ENCODE measurements around the gene ALX4. TPM values are rescaled to one million over a fixed set of nuclear protein-coding genes. Genes with fewer than 3 reads are reported as not detected.

ALX4 gene
- total and polyA plus RNA-seq, 2 donors from 2014 or later: 0.09 to 0.16 TPM

DNA sequence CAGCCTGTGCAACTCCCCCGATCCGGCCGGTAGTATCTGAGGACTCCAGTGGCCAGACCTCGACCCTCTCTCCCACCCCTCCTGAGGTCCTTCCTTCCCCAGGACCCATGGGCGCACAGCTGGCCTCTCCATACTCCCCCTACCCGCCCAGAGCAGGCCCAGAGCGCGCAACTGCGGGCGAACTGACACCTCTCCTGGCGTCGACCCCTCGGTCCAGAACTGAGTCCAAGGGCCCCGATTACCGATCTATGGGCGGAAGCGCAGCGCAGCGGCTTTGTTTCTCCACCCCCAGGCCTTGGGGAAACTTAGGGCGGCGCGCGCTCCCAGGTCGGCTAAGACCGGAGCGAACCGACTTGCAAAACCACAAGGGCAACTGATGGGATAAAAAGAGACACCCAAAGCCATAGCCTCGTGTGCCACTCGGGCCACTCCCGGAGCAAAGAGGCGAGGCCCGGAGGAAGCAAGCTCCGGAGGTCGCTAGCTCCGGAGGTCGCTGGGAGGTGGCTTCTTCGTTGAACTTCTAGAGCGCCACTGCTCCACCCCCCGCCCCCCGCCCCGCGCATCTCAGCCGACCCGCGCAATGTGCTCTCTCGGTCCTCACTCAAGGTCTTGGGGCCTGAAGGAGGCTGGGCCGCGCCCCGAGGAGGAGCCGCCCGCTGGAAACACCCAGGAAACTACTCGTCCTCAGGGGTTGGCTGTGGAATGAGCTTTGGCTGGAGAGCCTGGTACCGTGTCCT is 9.8 kb upstream of the ALX4 start:
- no peak for FAIRE-seq
- TF ChIP-seq, protein P1, sequence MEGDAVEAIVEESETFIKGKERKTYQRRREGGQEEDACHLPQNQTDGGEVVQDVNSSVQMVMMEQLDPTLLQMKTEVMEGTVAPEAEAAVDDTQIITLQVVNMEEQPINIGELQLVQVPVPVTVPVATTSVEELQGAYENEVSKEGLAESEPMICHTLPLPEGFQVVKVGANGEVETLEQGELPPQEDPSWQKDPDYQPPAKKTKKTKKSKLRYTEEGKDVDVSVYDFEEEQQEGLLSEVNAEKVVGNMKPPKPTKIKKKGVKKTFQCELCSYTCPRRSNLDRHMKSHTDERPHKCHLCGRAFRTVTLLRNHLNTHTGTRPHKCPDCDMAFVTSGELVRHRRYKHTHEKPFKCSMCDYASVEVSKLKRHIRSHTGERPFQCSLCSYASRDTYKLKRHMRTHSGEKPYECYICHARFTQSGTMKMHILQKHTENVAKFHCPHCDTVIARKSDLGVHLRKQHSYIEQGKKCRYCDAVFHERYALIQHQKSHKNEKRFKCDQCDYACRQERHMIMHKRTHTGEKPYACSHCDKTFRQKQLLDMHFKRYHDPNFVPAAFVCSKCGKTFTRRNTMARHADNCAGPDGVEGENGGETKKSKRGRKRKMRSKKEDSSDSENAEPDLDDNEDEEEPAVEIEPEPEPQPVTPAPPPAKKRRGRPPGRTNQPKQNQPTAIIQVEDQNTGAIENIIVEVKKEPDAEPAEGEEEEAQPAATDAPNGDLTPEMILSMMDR (IDR thresholded peaks at IDR 0.05; ENCODE audit: borderline replicate concordance, extremely low read depth, insufficient read depth): no peak
- H3K9me3 ChIP-seq (ENCODE audit: control insufficient read depth in 2 of 3, insufficient read depth in 1 of 3, low read length in 3 of 3): no peaks in the 10 kb centered on the region
- H3K4me1 ChIP-seq (ENCODE audit: control insufficient read depth in 2 of 3, insufficient read depth in 2 of 3, low read depth in 1 of 3, low read length in 3 of 3): peaks cover 0 to 7% (median 0%) of the 10 kb centered on the region in 3 donors
- no peak overlapping the region for H3K27ac ChIP-seq (ENCODE audit: low read depth in 2 of 2, low read length in 2 of 2)
- H3K9ac ChIP-seq (ENCODE audit: low read length in 3 of 3): no peak overlapping the region
- H3K27me3 ChIP-seq (ENCODE audit: control insufficient read depth, insufficient read depth, low read length): peaks cover 84% of the 10 kb centered on the region
- intact Hi-C loops (cut with DNase I): no loop called here
- no peak overlapping the region for H3K4me3 ChIP-seq (ENCODE audit: low read length in 3 of 3)
- H3K36me3 ChIP-seq (ENCODE audit: control insufficient read depth in 2 of 3, insufficient read depth in 3 of 3, low read length in 3 of 3): no peaks in the 10 kb centered on the region
- DNase-seq: peak in 2 of 5 donors; percentile 31 to 72

DNA sequence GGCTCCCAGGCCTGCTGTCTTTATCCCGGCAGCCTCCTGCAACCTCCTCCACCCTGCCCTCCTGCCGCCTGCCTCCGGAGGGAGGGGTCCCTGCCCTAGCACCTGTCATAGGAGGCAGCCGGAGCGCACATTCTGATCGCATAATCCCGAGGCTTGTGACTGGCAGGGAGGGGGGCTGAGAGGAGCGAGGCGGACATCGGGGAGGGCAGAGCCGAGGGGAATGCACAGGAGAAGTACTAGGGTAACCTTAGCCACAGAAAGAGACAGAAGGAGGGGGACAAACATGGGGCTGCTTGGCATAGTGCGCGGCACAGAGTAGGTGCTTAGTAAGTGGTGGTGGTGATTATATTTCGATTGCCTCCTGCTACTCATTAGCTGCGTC is 9.2 kb upstream of the ALX4 start:
- DNase-seq: peak in 1 of 5 donors; percentile 33
- no peak for FAIRE-seq
- intact Hi-C loops (cut with DNase I): no loop called here

DNA sequence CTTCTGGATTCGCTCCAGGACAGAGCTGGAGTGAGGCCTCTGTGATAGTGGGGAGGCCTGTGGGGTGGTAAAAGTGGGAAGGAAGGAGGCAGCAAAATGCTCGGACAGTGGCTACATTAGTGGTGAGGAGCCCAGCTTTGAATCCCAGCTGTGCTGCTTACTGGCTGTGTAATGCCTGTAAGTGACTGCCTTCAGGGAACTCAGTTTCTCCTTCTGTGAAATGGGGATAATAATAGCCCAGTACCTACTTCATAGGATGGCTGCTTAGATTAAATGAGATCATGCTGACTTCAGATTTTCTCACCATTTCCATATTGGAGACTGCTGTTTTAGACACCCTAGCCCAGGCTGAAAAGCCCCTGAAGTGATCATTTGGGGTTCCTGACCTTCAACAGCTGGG is 8.4 kb upstream of the ALX4 start:
- no peak overlapping the region for H3K4me3 ChIP-seq (ENCODE audit: low read length in 3 of 3)
- TF ChIP-seq, protein P1 (IDR thresholded peaks at IDR 0.05; ENCODE audit: borderline replicate concordance, extremely low read depth, insufficient read depth): no peak
- H3K27ac ChIP-seq (ENCODE audit: low read depth in 2 of 2, low read length in 2 of 2): no peak overlapping the region
- H3K27me3 ChIP-seq (ENCODE audit: control insufficient read depth, insufficient read depth, low read length): peaks cover 86% of the 10 kb centered on the region
- intact Hi-C loops (cut with DNase I): no loop called here
- FAIRE-seq: no peak
- peaks cover 0 to 7% (median 0%) of the 10 kb centered on the region in 3 donors for H3K4me1 ChIP-seq (ENCODE audit: control insufficient read depth in 2 of 3, insufficient read depth in 2 of 3, low read depth in 1 of 3, low read length in 3 of 3)
- no peak for DNase-seq
- no peaks in the 10 kb centered on the region for H3K9me3 ChIP-seq (ENCODE audit: control insufficient read depth in 2 of 3, insufficient read depth in 1 of 3, low read length in 3 of 3)
- H3K9ac ChIP-seq (ENCODE audit: low read length in 3 of 3): no peak overlapping the region
- no peaks in the 10 kb centered on the region for H3K36me3 ChIP-seq (ENCODE audit: control insufficient read depth in 2 of 3, insufficient read depth in 3 of 3, low read length in 3 of 3)

More for the DNA sequence above, 9.2 kb upstream of the ALX4 start:
- Histone ChIP-seq H3K9me3 (ENCODE audit: control insufficient read depth in 2 of 3, insufficient read depth in 1 of 3, low read length in 3 of 3) (no peaks in the 10 kb centered on the region), H3K9ac (ENCODE audit: low read length in 3 of 3) (no peak overlapping the region), H3K4me1 (ENCODE audit: control insufficient read depth in 2 of 3, insufficient read depth in 2 of 3, low read depth in 1 of 3, low read length in 3 of 3) (peaks cover 0 to 7% (median 0%) of the 10 kb centered on the region in 3 donors), H3K36me3 (ENCODE audit: control insufficient read depth in 2 of 3, insufficient read depth in 3 of 3, low read length in 3 of 3) (no peaks in the 10 kb centered on the region), H3K4me3 (ENCODE audit: low read length in 3 of 3) (no peak overlapping the region), H3K27me3 (ENCODE audit: control insufficient read depth, insufficient read depth, low read length) (peaks cover 85% of the 10 kb centered on the region), H3K27ac (ENCODE audit: low read depth in 2 of 2, low read length in 2 of 2) (no peak overlapping the region)
- TF ChIP-seq, protein P1 (IDR thresholded peaks at IDR 0.05; ENCODE audit: borderline replicate concordance, extremely low read depth, insufficient read depth): no peak
